H1 (cell line): ENCODE data around the gene EML4. TPM values are rescaled to one million over a fixed set of nuclear protein-coding genes. Genes with fewer than 3 reads are reported as not detected.

Experiments
- CTCF ChIA-PET: fragments of 300-600 bp; sonication (Branson Sonifier 250); formaldehyde crosslinking; loops from one replicate; lab custom pipeline; 2021; ENCODE audit not compliant: partially characterized antibody; lab: Charles Lee
- POLR2A ChIA-PET: fragments of 300-600 bp; sonication (Branson Sonifier 250); formaldehyde crosslinking; loops from one replicate; lab custom pipeline; 2021; ENCODE audit warnings: inconsistent platforms; ENCODE audit not compliant: partially characterized antibody; lab: Charles Lee
- DNase-seq, 2 experiments: peaks; one replicate each; pipeline versions ENCODE4 v3.0.0 to v3.0.0-alpha.2; 2010 to 2022; ENCODE audit warnings: low spot score in 2 of 2, low read depth in 1 of 2, mixed read lengths in 1 of 2
- FAIRE-seq: peaks from 2 replicates; lab custom pipeline; 2011; peaks lifted over from hg19 to GRCh38; lab: Jason Lieb, UNC
- H2AFZ ChIP-seq: 2 replicates; pipeline ENCODE4 v1.8.1; 2012; ENCODE audit warnings: low read length, inconsistent platforms
- H2AK5ac ChIP-seq: 2 replicates; pipeline ENCODE4 v1.6.1; 2013; ENCODE audit warnings: low read depth, low read length
- H2BK120ac ChIP-seq: replicated peaks from 2 replicates; pipeline ENCODE3; 2013; ENCODE audit warnings: low read depth, low read length, inconsistent platforms
- H2BK12ac ChIP-seq: 2 replicates; pipeline ENCODE4 v1.6.1; 2013; ENCODE audit warnings: low read depth, low read length
- H2BK15ac ChIP-seq: 2 replicates; pipeline ENCODE4 v1.6.1; 2013; ENCODE audit warnings: low read length
- H2BK20ac ChIP-seq: 2 replicates; pipeline ENCODE4 v1.6.1; 2013; ENCODE audit warnings: low read length
- H2BK5ac ChIP-seq: 2 replicates; pipeline ENCODE4 v1.6.1; 2013; ENCODE audit warnings: low read depth, low read length
- H3K14ac ChIP-seq: 2 replicates; pipeline ENCODE4 v1.6.1; 2013; ENCODE audit warnings: inconsistent platforms; ENCODE audit not compliant: insufficient read length
- H3K18ac ChIP-seq: 2 replicates; pipeline ENCODE4 v1.6.1; 2013; ENCODE audit warnings: low read length; ENCODE audit errors: extremely low read depth
- H3K23ac ChIP-seq: 2 replicates; pipeline ENCODE4 v1.6.1; 2013; ENCODE audit warnings: inconsistent platforms; ENCODE audit not compliant: insufficient read length
- H3K23me2 ChIP-seq: 2 replicates; pipeline ENCODE4 v1.6.1; 2013; ENCODE audit warnings: low read depth, low read length
- H3K27ac ChIP-seq: 2 replicates; pipeline ENCODE4 v1.6.1; 2011; ENCODE audit warnings: low read depth, low read length, inconsistent platforms
- H3K27me3 ChIP-seq, 4 experiments: replicated peaks in 1 of 4; 1 replicate in 1 of 4; 2 replicates in 3 of 4; pipeline versions ENCODE4 v1.6.1 to v1.8.1; 2011 to 2013; ENCODE audit warnings: low read length in 3 of 4, mild to moderate bottlenecking in 3 of 4, inconsistent platforms in 2 of 4, mixed read lengths in 2 of 4, moderate library complexity in 1 of 4; ENCODE audit not compliant: control insufficient read depth in 3 of 4, insufficient read depth in 3 of 4; ENCODE audit errors: extremely low read depth in 1 of 4
- H3K36me3 ChIP-seq, 4 experiments: 2 replicates each; pipeline versions ENCODE4 v1.6.1 to v1.8.1; 2011 to 2013; ENCODE audit warnings: mild to moderate bottlenecking in 4 of 4, low read length in 3 of 4, moderate library complexity in 2 of 4, control low read depth in 1 of 4, inconsistent platforms in 1 of 4; ENCODE audit not compliant: insufficient read depth in 4 of 4, control insufficient read depth in 2 of 4
- H3K4ac ChIP-seq: replicated peaks from 2 replicates; pipeline ENCODE3; 2013; ENCODE audit warnings: low read length, low read depth, mixed read lengths, inconsistent platforms; ENCODE audit not compliant: insufficient read length
- H3K4me1 ChIP-seq, 4 experiments: replicated peaks in 1 of 4; 1 replicate in 1 of 4; 2 replicates in 3 of 4; pipeline versions ENCODE4 v1.6.1 to v1.8.1; 2011 to 2013; ENCODE audit warnings: low read length in 3 of 4, inconsistent platforms in 2 of 4, mixed read lengths in 1 of 4; ENCODE audit not compliant: insufficient read depth in 4 of 4, control insufficient read depth in 3 of 4
- H3K4me2 ChIP-seq, 2 experiments: 2 replicates each; pipeline versions ENCODE4 v1.6.1 to v1.8.1; 2011 to 2013; ENCODE audit warnings: low read depth in 2 of 2, low read length in 2 of 2, control low read depth in 1 of 2, inconsistent platforms in 1 of 2, mild to moderate bottlenecking in 1 of 2; ENCODE audit not compliant: insufficient read depth in 1 of 2
- H3K4me3 ChIP-seq, 4 experiments: fragments of 200-600, 300-600 bp in 1 of 4; sonication (generic), shearing (Covaris generic), sonication (Bioruptor Twin) in 1 of 4; 2 replicates each; pipeline versions ENCODE4 v1.5.1 to v1.8.1; 2011 to 2016; ENCODE audit warnings: low read length in 4 of 4, low read depth in 3 of 4, control low read depth in 2 of 4, inconsistent platforms in 2 of 4, mild to moderate bottlenecking in 2 of 4, mixed read lengths in 1 of 4, moderate library complexity in 1 of 4; ENCODE audit not compliant: insufficient read depth in 2 of 4; ENCODE audit errors: extremely low read depth in 1 of 4
- H3K56ac ChIP-seq: replicated peaks from 2 replicates; pipeline ENCODE3; 2013; ENCODE audit warnings: low read depth, mild to moderate bottlenecking, mixed read lengths, low read length, inconsistent platforms; ENCODE audit not compliant: insufficient read length
- H3K79me1 ChIP-seq: 2 replicates; pipeline ENCODE4 v1.6.1; 2013; ENCODE audit warnings: low read depth, low read length, control low read depth
- H3K79me2 ChIP-seq, 2 experiments: 2 replicates each; pipeline versions ENCODE4 v1.6.1 to v1.8.1; 2012 to 2013; ENCODE audit warnings: low read length in 2 of 2, mild to moderate bottlenecking in 2 of 2, inconsistent platforms in 1 of 2; ENCODE audit not compliant: insufficient read depth in 2 of 2, control insufficient read depth in 1 of 2
- H3K9ac ChIP-seq, 4 experiments: replicated peaks in 1 of 4; 1 replicate in 1 of 4; 2 replicates in 3 of 4; pipeline versions ENCODE4 v1.6.1 to v1.8.1; 2011 to 2013; ENCODE audit warnings: low read depth in 3 of 4, low read length in 3 of 4, control low read depth in 2 of 4, mild to moderate bottlenecking in 2 of 4, moderate library complexity in 2 of 4, inconsistent platforms in 1 of 4; ENCODE audit errors: extremely low read depth in 1 of 4
- H3K9me3 ChIP-seq, 2 experiments: 2 replicates each; pipeline versions ENCODE4 v1.6.1 to v1.8.1; 2012 to 2013; ENCODE audit warnings: mild to moderate bottlenecking in 2 of 2, moderate library complexity in 2 of 2, control low read depth in 1 of 2, inconsistent platforms in 1 of 2, low read depth in 1 of 2, low read length in 1 of 2, mixed read lengths in 1 of 2; ENCODE audit not compliant: insufficient read depth in 2 of 2
- H4K20me1 ChIP-seq, 2 experiments: replicated peaks in 1 of 2; 2 replicates each; pipeline versions ENCODE3 to v1.8.1; 2011 to 2013; ENCODE audit warnings: inconsistent platforms in 2 of 2, low read length in 2 of 2, mild to moderate bottlenecking in 1 of 2; ENCODE audit not compliant: insufficient read depth in 2 of 2, control insufficient read depth in 1 of 2
- H4K5ac ChIP-seq: 2 replicates; pipeline ENCODE4 v1.6.1; 2013; ENCODE audit warnings: low read length, low read depth, mixed read lengths, inconsistent platforms; ENCODE audit not compliant: insufficient read length
- H4K8ac ChIP-seq: 2 replicates; pipeline ENCODE4 v1.8.0; 2013; ENCODE audit warnings: mild to moderate bottlenecking, moderate library complexity, low read length, inconsistent platforms; ENCODE audit not compliant: insufficient read depth; ENCODE audit errors: extremely low read depth
- H4K91ac ChIP-seq: replicated peaks from 2 replicates; pipeline ENCODE3; 2013; ENCODE audit warnings: low read length, mixed read lengths, inconsistent platforms; ENCODE audit not compliant: insufficient read length
- CREB1 ChIP-seq: IDR thresholded peaks from 2 replicates; pipeline ENCODE4 v1.6.1; 2012; ENCODE audit warnings: inconsistent platforms
- CTBP2 ChIP-seq: IDR thresholded peaks from 2 replicates; pipeline ENCODE4 v1.7.0; 2011; ENCODE audit warnings: borderline replicate concordance, mild to moderate bottlenecking, moderate library complexity, mixed read lengths, low read length; ENCODE audit not compliant: insufficient read depth, insufficient read length
- GABPA ChIP-seq: IDR thresholded peaks from 2 replicates; pipeline ENCODE4 v1.6.1; 2011; ENCODE audit warnings: mild to moderate bottlenecking, low read length, moderate library complexity, borderline replicate concordance; ENCODE audit not compliant: insufficient read depth
- GTF2F1 ChIP-seq: IDR thresholded peaks from 2 replicates; pipeline ENCODE4 v1.6.1; 2012; ENCODE audit warnings: low read depth, low read length, improper control_type of control experiment, borderline replicate concordance
- HDAC6 ChIP-seq: IDR thresholded peaks from one replicate; pipeline ENCODE4 v1.7.1; 2012; ENCODE audit warnings: low read depth, mild to moderate bottlenecking, inconsistent platforms, low read length, moderate library complexity
- JUN ChIP-seq: IDR thresholded peaks from 2 replicates; pipeline ENCODE4 v1.6.1; 2011; ENCODE audit warnings: low read depth, mild to moderate bottlenecking, improper control_type of control experiment, low read length
- POU5F1 ChIP-seq: IDR thresholded peaks from 2 replicates; pipeline ENCODE4 v1.6.1; 2011; ENCODE audit warnings: low read depth, mild to moderate bottlenecking, low read length, moderate library complexity
- RFX5 ChIP-seq: IDR thresholded peaks from 2 replicates; pipeline ENCODE4 v1.6.1; 2011; ENCODE audit warnings: low read depth, low read length, improper control_type of control experiment, borderline replicate concordance
- SP2 ChIP-seq: IDR thresholded peaks from 2 replicates; pipeline ENCODE4 v1.6.1; 2012; ENCODE audit warnings: mild to moderate bottlenecking, low read length, inconsistent platforms
- YY1 ChIP-seq: IDR thresholded peaks from 2 replicates; pipeline ENCODE4 v1.6.1; 2011; ENCODE audit warnings: low read depth, mild to moderate bottlenecking, low read length
- WGBS, 2 experiments: shearing (Covaris generic) in 1 of 2; methylation state at CpG; one replicate each; pipeline versions ENCODE4 v1.1.6 to v1.1.7; 2013 to 2015; ENCODE audit warnings: low lambda C conversion rate in 2 of 2, mixed read lengths in 2 of 2, inconsistent platforms in 1 of 2, low coverage in 1 of 2, missing lambda C conversion rate in 1 of 2; ENCODE audit not compliant: insufficient replicate concordance in 2 of 2, insufficient coverage in 1 of 2, insufficient read length in 1 of 2; ENCODE audit errors: extremely low coverage in 1 of 2, missing lambda C conversion rate in 1 of 2; 5-methylcytosine and 5-hydroxymethylcytosine counted together
- polyA plus RNA-seq, 7 experiments: library from polyadenylated mRNA; depleted of rRNA in 3 of 7; stranded (reverse) in 5 of 7; unstranded in 2 of 7; fragments of >200 nt in 5 of 7; fragments of 200-250 nt in 2 of 7; gene quantifications; 1 replicate in 5 of 7; 2 replicates in 1 of 7; 4 replicates in 1 of 7; pipeline versions ENCODE4 v1.2.1 to v1.2.3, GENCODE V29; 2011 to 2013; ENCODE audit warnings: missing spikeins in 2 of 7, mixed read lengths in 2 of 7
- total RNA-seq: library from RNA; stranded (reverse); fragmentation: NEBNext Ultra II Directional; extraction: Animal tissue kit (Norgen Biotek cat#: 25700); gene quantifications from 2 replicates; pipeline ENCODE4 v1.2.1, GENCODE V29; 2021
- TF ChIP-seq, protein P1 (sequence below): IDR thresholded peaks from 2 replicates; pipeline ENCODE4 v1.6.1; 2012; ENCODE audit warnings: inconsistent platforms
- TF ChIP-seq, protein P2 (sequence below): IDR thresholded peaks from 2 replicates; pipeline ENCODE4 v1.6.1; 2011; ENCODE audit warnings: low read depth, mild to moderate bottlenecking, low read length; ENCODE audit not compliant: insufficient read depth

Gene EML4
- total and polyA plus RNA-seq, 2 of the 8 experiments (the other 6 are each of a cell fraction or from before 2014, with no cell fraction given) = 50.1 to 104 TPM

DNA sequence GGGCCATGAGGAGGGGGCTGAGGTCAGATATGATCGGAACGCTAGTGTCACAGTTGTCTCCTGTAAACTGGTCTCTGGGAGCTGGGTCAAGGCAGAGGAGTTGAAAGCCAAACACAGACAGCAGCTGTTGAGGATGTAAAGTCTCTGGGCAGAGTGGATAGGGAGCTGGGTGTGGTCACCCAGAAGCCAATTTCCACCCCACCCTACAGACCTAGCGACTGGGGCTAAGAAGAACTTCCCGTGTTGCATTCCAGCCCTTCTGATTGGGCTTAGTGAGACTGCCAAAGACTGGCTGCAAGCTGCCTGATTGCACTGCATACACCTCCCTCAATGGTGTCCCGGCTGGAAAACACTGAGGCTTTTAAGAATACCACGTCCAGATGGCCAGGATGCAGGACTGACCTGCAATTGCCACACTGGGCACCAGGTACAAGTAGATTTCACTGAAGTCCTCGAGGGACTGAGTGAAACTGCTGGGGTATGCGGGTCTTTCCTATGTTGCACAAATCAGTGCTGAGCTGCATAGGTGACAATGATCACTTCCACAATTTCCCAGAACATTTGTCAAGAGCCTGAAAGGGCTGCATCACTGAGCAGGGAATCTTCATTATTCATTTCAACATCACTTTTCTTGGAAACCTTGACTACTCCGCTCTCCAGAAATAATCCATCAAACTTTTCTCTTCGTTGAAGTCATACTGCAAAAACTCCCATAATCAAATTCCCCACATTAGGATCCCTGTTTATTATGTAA is 43.1 kb upstream of the EML4 start:
- no peak overlapping the region for H4K8ac ChIP-seq
- H3K56ac ChIP-seq = no peak overlapping the region
- no peak overlapping the region for H4K91ac ChIP-seq
- H3K23ac ChIP-seq = no peak overlapping the region
- no peak overlapping the region for H2BK12ac ChIP-seq
- no peak overlapping the region for H3K4me2 ChIP-seq
- ChIA-PET CTCF (interaction anchor here (0.7 to 1.8 kb wide), 11 partner anchors 10 to 272 kb away, joined by 3 to 5 read pairs (median 3); no protein-coding TSS in a partner anchor), POLR2A (interaction anchor here (1.2 to 1.4 kb wide), 2 partner anchors 10 to 43 kb away, joined by 3 read pairs; partner anchors contain the start of gene EML4)
- WGBS, 2 experiments = 86% methylated on average over 10 of the region's 10 CpGs; no CpG with 5 or more reads in 1 of the 2 experiments
- H3K79me1 ChIP-seq = no peaks in the 10 kb centered on the region
- H3K23me2 ChIP-seq = no peaks in the 10 kb centered on the region
- H3K27ac ChIP-seq = no peak overlapping the region
- H3K36me3 ChIP-seq = no peaks in the 10 kb centered on the region
- no peak overlapping the region for H3K4me3 ChIP-seq
- H3K27me3 ChIP-seq = no peaks in the 10 kb centered on the region
- no peak overlapping the region for H2BK120ac ChIP-seq
- H2AK5ac ChIP-seq = no peak overlapping the region
- DNase-seq (no peak), FAIRE-seq (no peak)
- H4K20me1 ChIP-seq = no peaks in the 10 kb centered on the region
- H2BK5ac ChIP-seq = no peak overlapping the region
- no peaks in the 10 kb centered on the region for H3K79me2 ChIP-seq
- no peaks in the 10 kb centered on the region; a peak in 1 of 7 replicates for H3K4me1 ChIP-seq
- no peak overlapping the region; a peak in 1 of 7 replicates for H3K9ac ChIP-seq
- H2BK20ac ChIP-seq = no peak overlapping the region
- no peaks in the 10 kb centered on the region for H3K9me3 ChIP-seq
- H3K4ac ChIP-seq = no peak overlapping the region
- peak overlapping the region; percentile 88; the same call in 1 of the 2 replicates for H2AFZ ChIP-seq
- no peak overlapping the region for H2BK15ac ChIP-seq
- H3K18ac ChIP-seq = no peak overlapping the region
- H4K5ac ChIP-seq = no peak overlapping the region
- H3K14ac ChIP-seq = no peak overlapping the region
- no peak for TF ChIP-seq SP2
- no peak for TF ChIP-seq CREB1
- no peak for TF ChIP-seq YY1
- TF ChIP-seq, protein P1, sequence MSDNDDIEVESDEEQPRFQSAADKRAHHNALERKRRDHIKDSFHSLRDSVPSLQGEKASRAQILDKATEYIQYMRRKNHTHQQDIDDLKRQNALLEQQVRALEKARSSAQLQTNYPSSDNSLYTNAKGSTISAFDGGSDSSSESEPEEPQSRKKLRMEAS = no peak
- TF ChIP-seq POU5F1 = no peak
- no peak for TF ChIP-seq JUN
- TF ChIP-seq GABPA = no peak
- TF ChIP-seq GTF2F1 = no peak
- TF ChIP-seq HDAC6 = no peak
- TF ChIP-seq, protein P2, sequence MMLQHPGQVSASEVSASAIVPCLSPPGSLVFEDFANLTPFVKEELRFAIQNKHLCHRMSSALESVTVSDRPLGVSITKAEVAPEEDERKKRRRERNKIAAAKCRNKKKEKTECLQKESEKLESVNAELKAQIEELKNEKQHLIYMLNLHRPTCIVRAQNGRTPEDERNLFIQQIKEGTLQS = no peak
- no peak for TF ChIP-seq CTBP2
- no peak for TF ChIP-seq RFX5
